ENCODE measurements around the gene SEC14L2. TPM values are rescaled to one million over a fixed set of nuclear protein-coding genes. Genes with fewer than 3 reads are reported as not detected.

The SEC14L2 gene
- total and polyA plus RNA-seq, 2 donors (not counting 1 experiment from before 2014, with no cell fraction given): 0.24 to 0.67 TPM

DNA sequence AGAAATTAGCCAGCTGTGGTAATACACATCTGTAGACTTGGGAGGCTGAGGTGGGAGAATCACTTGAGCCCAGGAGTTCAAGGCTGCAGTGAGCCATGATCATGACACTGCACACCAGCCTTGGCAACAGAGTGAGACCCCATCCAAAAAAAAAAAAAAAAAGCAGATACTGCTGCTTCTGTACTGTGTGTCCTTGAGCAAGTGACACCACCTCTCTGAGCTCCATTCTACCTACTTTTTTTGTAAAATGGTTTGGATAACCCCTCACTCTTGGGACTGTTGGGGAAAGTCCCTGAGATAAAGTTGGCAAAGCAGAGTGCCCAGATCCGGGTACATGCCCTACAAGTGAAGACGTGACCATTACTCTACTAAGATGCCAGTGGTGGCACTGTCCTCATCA, 72.3 kb downstream of the SEC14L2 start:
- no peak overlapping the region for H3K4me2 ChIP-seq (replicated peaks; ENCODE audit: low read depth, low read length, poor library complexity, severe bottlenecking)
- H3K36me3 ChIP-seq (replicated peaks in 1 of 2; ENCODE audit: control extremely low read depth in 1 of 2, control insufficient read depth in 1 of 2, extremely low read depth in 1 of 2, insufficient read depth in 2 of 2, low read length in 1 of 2): no peaks in the 10 kb centered on the region
- peaks cover 0 to 40% (median 19%) of the 10 kb centered on the region in 4 experiments for H3K27me3 ChIP-seq (replicated peaks in 1 of 4; ENCODE audit: control extremely low read depth in 1 of 4, control insufficient read depth in 3 of 4, insufficient read depth in 4 of 4, low read length in 3 of 4)
- TF ChIP-seq EZH2 (IDR thresholded peaks at IDR 0.05; ENCODE audit: borderline replicate concordance, insufficient read depth, low read depth, low read length, poor library complexity, severe bottlenecking): no peak
- TF ChIP-seq, protein P1, sequence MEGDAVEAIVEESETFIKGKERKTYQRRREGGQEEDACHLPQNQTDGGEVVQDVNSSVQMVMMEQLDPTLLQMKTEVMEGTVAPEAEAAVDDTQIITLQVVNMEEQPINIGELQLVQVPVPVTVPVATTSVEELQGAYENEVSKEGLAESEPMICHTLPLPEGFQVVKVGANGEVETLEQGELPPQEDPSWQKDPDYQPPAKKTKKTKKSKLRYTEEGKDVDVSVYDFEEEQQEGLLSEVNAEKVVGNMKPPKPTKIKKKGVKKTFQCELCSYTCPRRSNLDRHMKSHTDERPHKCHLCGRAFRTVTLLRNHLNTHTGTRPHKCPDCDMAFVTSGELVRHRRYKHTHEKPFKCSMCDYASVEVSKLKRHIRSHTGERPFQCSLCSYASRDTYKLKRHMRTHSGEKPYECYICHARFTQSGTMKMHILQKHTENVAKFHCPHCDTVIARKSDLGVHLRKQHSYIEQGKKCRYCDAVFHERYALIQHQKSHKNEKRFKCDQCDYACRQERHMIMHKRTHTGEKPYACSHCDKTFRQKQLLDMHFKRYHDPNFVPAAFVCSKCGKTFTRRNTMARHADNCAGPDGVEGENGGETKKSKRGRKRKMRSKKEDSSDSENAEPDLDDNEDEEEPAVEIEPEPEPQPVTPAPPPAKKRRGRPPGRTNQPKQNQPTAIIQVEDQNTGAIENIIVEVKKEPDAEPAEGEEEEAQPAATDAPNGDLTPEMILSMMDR (IDR thresholded peaks at IDR 0.05): no peak
- ChIA-PET POLR2A (no interaction called here), CTCF (interaction anchor here (1.0 to 1.1 kb wide), 2 partner anchors 16 to 181 kb away, joined by 3 read pairs; no protein-coding TSS in a partner anchor)
- no peaks in the 10 kb centered on the region for H3K4me1 Mint-ChIP-seq
- no peaks in the 10 kb centered on the region for H3K9me3 Mint-ChIP-seq (ENCODE audit: insufficient read depth)
- H3K4me3 ChIP-seq (ENCODE audit: control extremely low read depth in 1 of 5, extremely low read depth in 1 of 5, insufficient read depth in 1 of 5, low read depth in 2 of 5, low read length in 4 of 5): no peak overlapping the region
- DNase-seq (no peak), ATAC-seq (ENCODE audit: low read depth) (no peak)
- no peaks in the 10 kb centered on the region for H3K4me1 ChIP-seq (ENCODE audit: control insufficient read depth in 2 of 2, insufficient read depth in 2 of 2, low read length in 2 of 2)
- no peak overlapping the region for H3K27ac ChIP-seq (ENCODE audit: low read length in 2 of 2)
- H3K9ac ChIP-seq (ENCODE audit: low read length): no peak overlapping the region
- no peak overlapping the region for H3K4me3 Mint-ChIP-seq
- H3K27ac Mint-ChIP-seq: no peak overlapping the region
- no peaks in the 10 kb centered on the region for H3K9me3 ChIP-seq (ENCODE audit: control extremely low read depth in 1 of 3, control insufficient read depth in 2 of 3, insufficient read depth in 1 of 3, low read length in 2 of 3)
- H2AFZ ChIP-seq (ENCODE audit: insufficient read depth, low read depth, low read length, poor library complexity, severe bottlenecking): no peak overlapping the region
- no peaks in the 10 kb centered on the region for H3K79me2 ChIP-seq (ENCODE audit: control insufficient read depth, insufficient read depth, low read length)
- no peaks in the 10 kb centered on the region for H4K20me1 ChIP-seq (ENCODE audit: control insufficient read depth, insufficient read depth, low read length, poor library complexity, severe bottlenecking)
- 63% methylated on average over 2 of the region's 2 CpGs for WGBS (ENCODE audit: insufficient coverage)
- peaks cover 51% of the 10 kb centered on the region for H3K27me3 Mint-ChIP-seq
- intact Hi-C loops (cut with micrococcal nuclease): no loop called here

DNA sequence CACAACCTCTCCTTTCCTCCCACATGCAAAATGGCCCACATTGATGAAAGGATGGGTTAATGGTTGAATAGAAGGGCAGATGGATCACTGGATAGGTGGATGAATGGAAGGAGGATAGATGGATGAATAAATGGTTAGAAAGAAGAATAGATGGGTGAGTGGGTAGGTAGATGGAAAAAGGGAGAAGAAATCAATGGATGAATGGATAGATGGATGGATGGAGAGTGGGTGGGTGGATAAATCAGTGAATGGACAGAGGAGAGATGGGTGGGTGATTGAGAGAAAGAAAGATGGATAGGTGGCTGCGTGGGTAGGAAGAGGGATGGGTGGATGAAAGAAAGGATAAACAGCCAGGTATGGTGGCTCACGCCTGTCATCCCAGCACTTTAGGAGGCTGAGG, 73.8 kb downstream of the SEC14L2 start:
- H3K4me3 Mint-ChIP-seq: no peak overlapping the region
- Histone ChIP-seq H3K36me3 (replicated peaks in 1 of 2; ENCODE audit: control extremely low read depth in 1 of 2, control insufficient read depth in 1 of 2, extremely low read depth in 1 of 2, insufficient read depth in 2 of 2, low read length in 1 of 2) (no peaks in the 10 kb centered on the region), H3K79me2 (ENCODE audit: control insufficient read depth, insufficient read depth, low read length) (no peaks in the 10 kb centered on the region), H3K27me3 (replicated peaks in 1 of 4; ENCODE audit: control extremely low read depth in 1 of 4, control insufficient read depth in 3 of 4, insufficient read depth in 4 of 4, low read length in 3 of 4) (peaks cover 0 to 31% (median 12%) of the 10 kb centered on the region in 4 experiments), H3K4me1 (ENCODE audit: control insufficient read depth in 2 of 2, insufficient read depth in 2 of 2, low read length in 2 of 2) (no peaks in the 10 kb centered on the region), H3K4me3 (ENCODE audit: control extremely low read depth in 1 of 5, extremely low read depth in 1 of 5, insufficient read depth in 1 of 5, low read depth in 2 of 5, low read length in 4 of 5) (no peak overlapping the region), H3K4me2 (replicated peaks; ENCODE audit: low read depth, low read length, poor library complexity, severe bottlenecking) (no peak overlapping the region), H3K27ac (ENCODE audit: low read length in 2 of 2) (no peak overlapping the region), H2AFZ (ENCODE audit: insufficient read depth, low read depth, low read length, poor library complexity, severe bottlenecking) (no peak overlapping the region), H3K9me3 (ENCODE audit: control extremely low read depth in 1 of 3, control insufficient read depth in 2 of 3, insufficient read depth in 1 of 3, low read length in 2 of 3) (no peaks in the 10 kb centered on the region), H3K9ac (ENCODE audit: low read length) (no peak overlapping the region), H4K20me1 (ENCODE audit: control insufficient read depth, insufficient read depth, low read length, poor library complexity, severe bottlenecking) (no peaks in the 10 kb centered on the region)
- H3K9me3 Mint-ChIP-seq (ENCODE audit: insufficient read depth): no peaks in the 10 kb centered on the region
- ChIA-PET POLR2A (no interaction called here), CTCF (interaction anchor here (1.1 kb wide), 1 partner anchor 13 kb away, joined by 3 read pairs; no protein-coding TSS in a partner anchor)
- TF ChIP-seq, protein P1 (IDR thresholded peaks at IDR 0.05): no peak
- no peak for TF ChIP-seq EZH2 (IDR thresholded peaks at IDR 0.05; ENCODE audit: borderline replicate concordance, insufficient read depth, low read depth, low read length, poor library complexity, severe bottlenecking)
- ATAC-seq (ENCODE audit: low read depth) (no peak), DNase-seq (no peak)
- H3K4me1 Mint-ChIP-seq: no peaks in the 10 kb centered on the region
- WGBS (ENCODE audit: insufficient coverage): 79% methylated on average over 2 of the region's 2 CpGs
- intact Hi-C loops (cut with micrococcal nuclease): no loop called here
- no peak overlapping the region for H3K27ac Mint-ChIP-seq
- H3K27me3 Mint-ChIP-seq: peaks cover 44% of the 10 kb centered on the region
